Adrenal gland (tissue), 5 donors: ENCODE data around the gene CCT4.

Source experiments
- CTCF ChIP-seq, 6 experiments: fragments of 450-650 bp in 4 of 6; fragments of 200-600 bp in 2 of 6; sonication (generic) in 1 of 6; IDR thresholded peaks; 1 replicate in 5 of 6; 2 replicates in 1 of 6; pipeline versions ENCODE4 v1.5.1 to v1.8.0; 2016 to 2021; ENCODE audit warnings: antibody characterized with exemption in 6 of 6, mild to moderate bottlenecking in 2 of 6, moderate library complexity in 1 of 6
- POLR2A ChIP-seq, 2 donors: fragments of 450-650 bp; IDR thresholded peaks; one replicate each; pipeline ENCODE4 v1.6.1; 2017; ENCODE audit warnings: antibody characterized with exemption in 2 of 2, mild to moderate bottlenecking in 2 of 2, moderate library complexity in 1 of 2
- donor health status: DM: no; HTN: no; CAD: no.

GRCh38 chr2:61920548-61920947 is 32.1 kb upstream of the CCT4 start:
- TF ChIP-seq CTCF (IDR thresholded peaks at IDR 0.05) (no peak), POLR2A (IDR thresholded peaks at IDR 0.05) (no peak)
